Germinal center (tissue), 1 donor: Measurements from ENCODE around the gene PUSL1.

Source experiments
- DNase-seq: peaks from one replicate; pipeline ENCODE4 v3.0.0; 2012; ENCODE audit warnings: mixed read lengths, low spot score

PUSL1 gene, protein sequence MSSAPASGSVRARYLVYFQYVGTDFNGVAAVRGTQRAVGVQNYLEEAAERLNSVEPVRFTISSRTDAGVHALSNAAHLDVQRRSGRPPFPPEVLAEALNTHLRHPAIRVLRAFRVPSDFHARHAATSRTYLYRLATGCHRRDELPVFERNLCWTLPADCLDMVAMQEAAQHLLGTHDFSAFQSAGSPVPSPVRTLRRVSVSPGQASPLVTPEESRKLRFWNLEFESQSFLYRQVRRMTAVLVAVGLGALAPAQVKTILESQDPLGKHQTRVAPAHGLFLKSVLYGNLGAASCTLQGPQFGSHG

DNA sequence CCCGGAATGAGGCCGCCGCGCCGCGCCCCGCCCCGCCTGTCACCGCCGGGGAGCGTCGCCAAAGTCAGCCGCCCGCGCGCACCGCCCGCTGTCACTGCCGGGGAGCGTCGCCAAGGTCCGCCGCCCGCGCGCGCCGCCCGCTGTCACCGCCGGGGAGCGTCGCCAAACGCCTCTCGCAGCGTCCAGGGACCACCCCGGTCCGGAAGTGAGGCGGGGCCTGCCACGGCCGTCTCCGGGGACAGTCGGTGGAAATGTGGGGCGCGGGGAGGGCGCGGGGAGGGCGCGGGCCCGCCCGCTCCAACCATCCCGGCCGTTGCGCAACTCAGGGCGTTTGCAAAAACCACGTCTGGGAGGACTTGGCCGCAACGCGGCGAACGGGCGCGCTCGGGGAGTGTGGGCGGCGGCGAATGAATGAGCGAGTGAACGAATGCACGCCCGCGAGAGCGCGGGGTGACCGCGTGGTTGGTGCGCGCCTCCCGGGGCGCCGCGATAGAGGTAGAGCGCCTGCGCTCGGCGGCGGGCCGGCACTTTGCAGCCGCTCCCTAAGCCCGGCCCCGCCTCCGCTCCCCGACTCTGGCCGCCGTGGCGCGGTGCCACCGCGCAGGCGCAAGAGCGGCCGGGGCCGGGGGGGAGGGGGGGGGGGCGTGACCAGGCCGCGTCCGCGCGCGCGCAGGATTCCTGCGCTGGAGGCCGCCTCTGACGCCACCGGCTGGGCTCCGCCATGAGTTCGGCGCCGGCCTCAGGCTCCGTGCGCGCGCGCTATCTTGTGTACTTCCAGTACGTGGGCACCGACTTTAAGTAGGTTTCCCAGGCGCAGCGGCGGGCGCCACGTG lies at the start of gene PUSL1, which contains the start of gene ACAP3:
Gene PUSL1, plus strand, starts transcription at position 675 of the 833 bp plus-strand sequence. Its CDS starts 47 bp downstream, at position 722.
Gene ACAP3, minus strand, starts transcription at position 8 of the 833 bp plus-strand sequence. CDS start 115 bp downstream, outside the sequence.
- DNase-seq = peak; percentile 97

DNA sequence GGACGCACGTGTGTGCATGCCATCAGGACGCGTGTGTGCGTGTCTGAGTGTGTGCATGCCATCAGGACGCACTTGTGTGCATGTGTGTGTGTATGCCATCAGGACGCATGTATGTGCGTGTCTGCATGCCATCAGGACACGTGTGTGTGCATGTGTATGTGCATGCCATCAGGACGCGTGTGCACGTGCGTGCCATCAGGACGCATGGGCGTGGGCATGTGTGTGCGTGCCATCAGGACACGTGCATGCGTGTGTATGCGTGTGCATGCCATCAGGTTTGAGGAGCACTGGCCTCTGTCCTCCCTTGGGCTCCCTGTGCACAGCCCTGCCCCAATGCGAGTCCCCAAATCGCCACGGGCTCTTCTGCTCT lies 49.3 kb upstream of the PUSL1 start:
- DNase-seq = no peak

DNA sequence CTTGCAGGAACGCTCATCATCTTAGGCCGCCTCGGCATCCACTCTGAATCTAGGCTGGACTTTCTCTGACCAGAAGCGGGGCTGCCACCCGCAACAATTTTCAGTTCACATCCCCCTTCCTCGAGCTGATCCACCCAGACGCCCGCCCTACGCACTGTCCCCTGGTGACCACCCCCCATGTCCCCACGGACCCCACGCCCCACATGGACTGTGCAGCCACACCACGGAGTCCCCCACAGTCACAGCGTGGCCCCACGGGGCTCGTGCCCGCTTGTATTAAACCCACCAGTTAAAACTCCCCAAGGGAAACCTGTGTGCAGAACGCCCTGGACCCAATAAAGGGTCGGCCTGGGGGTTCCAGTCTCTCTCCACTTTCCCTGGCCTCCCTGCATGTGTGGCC lies 48.9 kb upstream of the PUSL1 start:
- no peak for DNase-seq

DNA sequence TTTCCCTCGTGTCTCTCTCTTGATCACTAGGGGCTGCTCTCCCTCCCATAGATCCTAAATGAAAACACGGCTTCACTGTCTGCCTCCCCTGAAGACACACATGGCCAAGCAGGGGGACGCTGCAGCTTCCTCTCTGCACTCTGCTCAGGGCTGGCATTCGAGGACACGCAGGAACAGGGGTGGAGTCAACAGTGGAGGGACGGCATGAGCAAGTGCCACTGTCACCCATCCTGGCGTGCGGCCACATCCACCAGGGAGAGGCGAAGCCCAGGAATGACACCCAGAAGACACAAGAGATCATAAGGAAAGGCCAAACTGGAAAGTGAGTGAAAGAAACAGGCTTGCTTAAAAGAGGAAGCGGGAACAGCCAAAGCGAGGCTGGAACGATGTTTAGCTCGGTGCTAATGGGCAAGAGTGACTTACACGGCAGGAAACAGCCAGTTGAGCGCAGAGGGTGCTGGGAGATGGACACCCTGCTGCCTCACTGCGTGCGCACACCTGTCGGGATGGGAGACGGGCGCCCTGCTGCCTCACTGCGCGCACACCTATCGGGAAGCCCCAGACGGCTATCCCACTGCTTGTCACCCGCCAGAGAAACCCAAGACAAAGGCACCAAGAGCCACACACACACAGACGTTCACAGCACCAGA lies 48.3 kb upstream of the PUSL1 start:
- no peak for DNase-seq

DNA sequence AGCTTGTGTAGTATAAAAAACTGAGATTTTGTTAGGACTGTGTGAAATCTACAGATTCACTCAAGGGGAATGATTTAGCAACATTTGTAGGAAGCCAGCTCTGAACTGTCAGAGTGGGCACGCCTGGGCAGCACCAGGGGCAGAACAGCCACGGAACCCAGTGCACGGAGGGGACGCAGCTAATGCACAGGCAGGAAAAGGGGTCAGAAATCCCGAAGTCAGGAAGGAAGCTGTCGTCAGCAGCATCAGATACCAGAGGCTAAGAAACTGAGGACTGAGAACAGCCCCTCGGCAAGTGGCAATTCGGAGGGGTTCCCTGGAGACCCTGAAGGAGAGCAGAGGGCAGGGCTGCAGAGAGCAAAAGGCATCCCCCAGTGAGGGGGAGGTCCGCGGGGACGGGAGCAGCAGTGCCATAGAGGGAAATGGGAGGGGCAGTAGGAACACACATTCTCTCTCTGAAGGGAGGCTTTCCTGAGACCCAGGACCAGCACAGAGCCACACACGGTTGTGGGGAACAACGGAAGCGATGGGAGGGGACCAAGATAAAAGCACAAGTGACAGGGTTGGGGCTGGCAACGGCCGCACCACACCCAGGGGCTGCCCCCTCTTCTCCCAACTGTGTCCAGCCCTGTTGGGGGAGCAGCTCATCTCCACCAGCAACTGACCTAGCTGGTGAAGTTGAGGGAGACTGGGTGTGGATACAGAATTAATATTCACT lies 47.4 kb upstream of the PUSL1 start:
- no peak for DNase-seq

DNA sequence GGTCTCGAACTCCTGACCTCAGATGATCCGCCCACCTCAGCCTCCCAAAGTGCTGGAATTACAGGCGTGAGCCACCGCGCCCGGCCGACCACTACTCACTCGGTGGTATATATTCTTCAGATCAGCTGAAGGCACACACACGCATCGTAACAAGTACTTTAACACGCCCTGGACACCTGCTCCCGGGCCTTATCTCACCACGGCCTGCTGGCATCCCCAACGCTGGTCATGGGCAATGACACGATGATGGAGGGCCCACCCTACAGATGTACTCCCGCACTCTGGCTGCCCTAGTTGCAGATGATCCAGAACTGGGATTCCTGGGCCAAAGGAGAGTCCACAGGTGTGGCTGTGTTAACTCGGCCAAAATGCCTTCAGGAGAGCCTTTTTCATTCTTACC lies 46.3 kb upstream of the PUSL1 start:
- DNase-seq = no peak

DNA sequence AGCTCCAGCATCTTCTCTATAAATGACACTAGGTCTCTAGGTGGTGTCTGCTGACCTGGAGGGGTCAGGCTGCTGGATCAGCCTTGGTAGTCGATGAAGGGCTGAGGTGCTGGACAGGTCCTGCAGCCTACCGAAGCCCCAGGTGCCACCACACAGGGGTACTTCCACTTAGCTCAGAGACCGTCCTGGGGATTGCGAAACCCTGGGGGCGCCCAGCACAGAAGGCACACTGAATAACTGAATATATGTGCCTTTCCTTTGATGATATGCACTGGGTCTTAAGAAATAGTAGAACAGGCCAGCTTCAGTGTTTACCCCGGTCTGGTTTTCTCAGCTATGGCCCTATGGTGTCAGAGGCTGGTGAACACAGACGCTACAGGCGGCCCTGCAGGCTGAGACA lies 45.6 kb upstream of the PUSL1 start:
- DNase-seq = no peak

DNA sequence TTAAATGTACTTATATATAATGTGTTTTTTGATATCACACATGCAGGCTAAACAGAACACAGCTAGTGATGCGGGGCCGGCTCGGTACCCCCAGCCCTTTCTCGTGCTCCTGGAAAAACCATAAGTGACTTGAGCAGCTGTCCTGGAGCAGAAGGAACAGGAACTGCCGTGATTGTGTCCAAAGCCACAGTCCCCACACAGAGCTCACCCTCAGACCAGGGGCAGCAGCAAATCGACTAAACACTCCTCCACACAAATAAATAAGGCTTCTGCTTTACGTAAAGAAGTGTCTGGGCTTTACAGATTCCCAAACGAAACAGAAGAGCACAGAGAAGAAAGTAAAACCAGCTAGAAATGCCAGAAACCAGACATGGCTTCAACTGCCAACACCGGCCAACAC lies 44.4 kb upstream of the PUSL1 start:
- DNase-seq = no peak

DNA sequence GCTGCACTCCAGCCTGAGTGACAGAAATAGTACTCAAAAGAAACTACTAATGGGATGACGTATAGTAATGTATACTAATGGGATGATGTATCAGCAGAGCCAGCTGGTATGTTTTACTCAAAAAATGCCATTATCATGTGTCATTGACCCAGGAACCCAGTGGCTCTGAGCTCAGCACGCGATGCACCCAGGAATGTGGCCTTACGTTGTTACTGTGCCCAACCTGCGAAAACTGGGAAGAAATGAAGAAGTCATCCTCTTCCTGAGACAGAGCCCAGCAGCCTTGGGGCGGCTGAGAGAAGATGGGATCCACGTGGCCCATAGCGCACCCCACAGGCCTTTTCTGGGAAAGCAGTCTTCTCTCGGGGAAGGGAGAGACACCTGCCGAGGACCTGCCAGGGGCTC lies 43.5 kb upstream of the PUSL1 start:
- DNase-seq = no peak

DNA sequence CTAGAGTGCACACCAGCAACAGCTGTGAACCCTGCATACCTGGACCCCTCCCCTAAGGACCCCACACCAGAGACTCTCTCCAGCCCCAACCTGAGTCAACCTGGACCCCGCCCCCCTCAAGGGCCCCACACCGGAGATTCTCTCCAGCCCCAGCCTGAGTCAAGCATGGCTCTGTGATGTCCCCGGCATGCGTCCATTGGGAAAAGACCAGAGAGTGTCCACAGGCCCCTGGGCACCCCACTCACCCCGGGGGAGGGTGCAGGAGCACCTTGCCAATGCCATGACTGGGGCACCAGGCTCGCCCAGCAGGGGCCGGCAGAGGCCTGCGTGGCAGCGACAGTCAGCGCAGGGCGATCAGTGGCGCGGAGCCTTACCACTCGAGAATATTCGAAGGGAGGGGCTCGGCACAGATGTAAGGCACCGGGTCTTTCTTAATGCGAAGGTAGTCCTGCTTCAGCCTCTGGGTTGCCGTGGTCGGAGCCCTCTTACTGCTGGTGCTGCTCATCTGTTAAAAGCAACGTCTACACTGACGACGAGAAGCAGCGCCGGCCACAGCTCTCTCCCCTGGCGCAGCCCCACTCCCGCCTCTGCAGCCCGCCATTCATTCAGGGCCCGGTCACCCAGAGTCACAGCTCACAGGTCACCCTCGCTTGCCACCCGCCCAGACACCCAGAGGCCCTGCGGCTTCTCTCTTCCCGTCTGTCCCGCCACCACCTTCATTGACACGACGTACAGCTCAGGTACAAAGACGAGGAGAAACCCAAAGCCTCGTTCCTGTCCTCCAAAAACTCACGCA lies 40.7 kb upstream of the PUSL1 start:
- DNase-seq = no peak

DNA sequence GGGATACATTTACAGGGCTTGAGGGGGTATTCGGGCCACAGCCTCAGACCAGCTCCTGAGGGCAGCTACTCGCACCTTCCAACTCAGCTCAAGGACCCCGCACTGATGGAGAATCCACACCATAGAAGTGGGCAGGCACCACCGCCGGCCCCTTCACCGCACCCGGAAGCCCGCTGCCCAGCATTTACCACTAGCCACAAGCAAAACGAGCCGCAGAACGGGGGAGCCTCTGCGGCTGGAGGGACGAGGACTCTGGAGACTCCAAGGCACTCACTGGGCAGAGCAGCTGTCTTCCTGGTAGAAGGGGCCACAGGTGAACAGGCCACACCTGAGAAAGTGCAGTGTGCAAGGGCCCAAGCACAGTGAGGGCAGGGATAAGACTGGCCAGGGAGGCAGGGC lies 40.1 kb upstream of the PUSL1 start:
- DNase-seq = no peak

DNA sequence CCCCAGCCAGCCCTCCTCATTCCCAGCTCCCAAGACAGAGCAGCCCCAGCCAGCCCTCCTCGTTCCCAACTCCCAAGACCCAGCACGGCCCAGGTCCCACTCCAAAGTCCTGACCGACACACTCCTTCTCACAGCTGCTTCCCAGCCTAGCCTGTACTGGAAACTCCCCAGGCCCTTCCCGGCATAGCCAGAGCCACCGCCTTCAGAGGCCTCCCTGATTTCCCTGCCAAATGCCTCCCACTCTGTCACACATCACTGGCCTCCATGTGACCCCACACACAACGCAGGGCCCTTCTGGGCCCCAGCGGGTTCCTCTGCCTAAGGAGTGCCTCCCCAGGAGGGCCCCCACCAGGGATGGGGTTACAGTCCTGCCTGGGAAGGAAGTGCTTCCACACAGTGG lies 37.6 kb upstream of the PUSL1 start:
- DNase-seq = no peak

DNA sequence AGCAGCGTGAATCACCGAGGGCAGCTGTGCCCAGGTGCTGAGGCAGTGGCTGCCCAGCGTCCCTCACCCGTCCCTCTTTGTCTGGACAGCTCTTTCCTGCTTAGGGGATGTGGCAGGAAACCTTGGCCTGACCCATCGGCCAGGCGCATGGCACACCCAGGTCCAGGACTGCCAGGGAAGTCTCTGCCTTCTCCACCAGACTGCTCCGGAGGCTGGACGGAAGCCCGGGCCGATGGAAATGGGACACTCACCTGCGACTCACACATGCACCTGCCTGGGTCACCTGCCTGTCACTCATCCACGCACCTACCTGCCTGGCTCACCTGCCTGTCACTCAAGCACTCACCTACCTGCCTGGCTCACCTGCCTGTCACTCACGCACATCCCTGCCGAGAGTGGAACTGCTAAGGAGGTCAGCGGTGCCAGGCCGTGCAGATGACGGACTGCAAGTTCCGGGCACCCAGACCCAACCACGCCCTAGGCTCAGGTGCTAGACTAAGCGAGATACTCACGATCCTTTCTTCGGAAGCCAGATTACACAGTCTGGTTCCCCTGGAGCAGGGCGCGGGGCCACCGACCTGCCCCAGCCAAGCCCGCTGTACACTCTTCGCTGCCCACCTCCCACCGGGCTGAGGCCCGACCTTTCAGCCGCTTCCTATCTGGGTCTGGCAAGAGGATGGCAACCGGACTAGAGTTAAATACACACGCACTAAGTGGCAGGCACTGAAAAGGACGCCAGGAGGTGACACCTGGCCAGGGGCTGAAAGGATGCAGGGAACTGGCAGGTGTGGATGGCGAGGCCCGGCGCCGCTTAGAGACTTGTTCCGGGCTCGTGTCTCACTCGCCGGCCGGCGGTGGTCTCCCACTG lies 35.8 kb upstream of the PUSL1 start:
- DNase-seq = no peak

DNA sequence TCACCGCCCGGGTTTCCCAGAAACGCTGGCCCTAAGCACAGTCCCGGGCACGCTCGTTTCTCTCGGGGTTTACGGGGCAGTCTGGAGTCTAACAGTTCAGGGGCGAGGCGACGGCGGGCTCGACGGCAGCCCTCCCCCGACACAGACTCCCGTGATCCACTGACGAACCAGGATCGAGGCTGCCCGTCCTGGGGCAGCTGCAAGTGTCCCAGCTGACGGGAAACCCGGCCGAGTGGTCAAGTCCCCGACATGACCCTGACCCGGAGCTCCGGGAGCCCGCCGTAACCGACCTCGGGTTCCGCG lies 35.2 kb upstream of the PUSL1 start:
- DNase-seq = no peak

DNA sequence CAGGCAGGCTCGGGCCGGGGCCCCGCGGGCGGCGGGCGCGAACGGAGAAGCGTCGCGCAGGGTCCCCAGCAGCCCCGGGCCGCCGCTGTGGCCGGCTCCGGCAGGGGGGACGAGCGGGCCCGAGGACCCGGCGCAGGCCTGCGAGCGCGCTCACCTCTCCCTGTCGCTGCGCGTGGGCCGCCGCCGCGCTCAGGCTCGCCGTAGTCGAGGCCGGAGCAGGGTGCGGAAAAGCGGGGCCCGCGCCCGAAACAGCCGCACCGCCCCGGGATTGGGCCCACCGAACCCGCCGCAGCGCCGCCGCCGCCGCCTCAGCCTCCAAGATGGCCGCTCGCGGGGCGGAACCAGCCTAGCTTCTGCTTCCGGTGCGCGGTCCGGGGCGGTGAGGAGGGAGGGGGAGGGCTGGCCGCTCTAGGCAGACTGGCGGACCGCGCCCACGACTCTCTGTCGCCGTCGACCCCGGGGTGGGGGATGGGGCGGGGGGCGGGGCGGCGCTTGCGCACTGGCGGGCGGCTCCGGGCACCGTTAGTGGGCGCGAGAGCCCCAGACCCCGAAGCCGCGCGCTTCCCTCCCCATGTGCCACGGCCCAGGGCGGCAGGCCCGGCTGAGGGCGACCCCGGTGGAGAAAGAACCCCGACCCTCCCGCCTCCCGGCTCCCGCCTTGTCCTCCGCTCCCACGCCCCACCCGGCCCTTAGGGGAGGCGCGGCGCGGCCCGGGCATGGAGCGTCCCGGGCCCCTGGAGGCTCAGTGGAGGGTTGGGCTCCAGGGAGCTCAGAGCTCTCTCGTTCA lies 34.7 kb upstream of the PUSL1 start, which contains the start of gene UBE2J2:
Gene UBE2J2, minus strand, starts transcription at position 343 of the 787 bp plus-strand sequence. CDS start 5,862 bp downstream, outside the sequence.
- peak; percentile 96 for DNase-seq

DNA sequence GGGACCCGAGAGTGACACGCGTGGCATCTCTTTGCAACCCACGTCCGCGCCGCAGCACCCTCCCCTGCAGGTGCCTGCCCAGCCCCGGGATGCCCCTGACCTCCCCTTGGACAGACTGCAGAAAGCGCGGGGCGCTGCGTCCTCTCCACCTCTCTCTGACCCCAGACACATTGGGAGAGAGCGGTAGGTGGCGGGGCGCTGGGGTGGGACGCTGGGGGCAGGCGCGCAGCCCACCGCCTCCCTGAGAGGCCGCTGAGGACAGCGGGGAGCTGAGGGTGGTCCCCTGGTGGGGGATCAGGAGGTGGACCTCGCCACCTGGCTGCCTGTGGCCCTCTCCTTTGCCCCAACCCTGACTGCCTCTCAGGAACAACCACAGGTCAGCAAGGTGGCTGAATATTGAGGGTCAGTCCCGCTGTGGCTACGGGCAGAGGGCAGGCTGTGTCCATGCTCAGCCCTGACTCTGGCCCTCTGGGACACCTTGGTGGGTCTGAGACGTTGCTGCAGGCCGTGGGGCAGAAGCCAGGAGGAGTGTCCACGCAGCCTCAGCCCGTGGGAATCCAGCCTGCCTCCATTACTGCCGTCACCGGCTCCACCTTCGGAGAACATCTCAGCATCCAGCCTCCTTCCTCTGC lies 34.0 kb upstream of the PUSL1 start:
- DNase-seq = no peak

DNA sequence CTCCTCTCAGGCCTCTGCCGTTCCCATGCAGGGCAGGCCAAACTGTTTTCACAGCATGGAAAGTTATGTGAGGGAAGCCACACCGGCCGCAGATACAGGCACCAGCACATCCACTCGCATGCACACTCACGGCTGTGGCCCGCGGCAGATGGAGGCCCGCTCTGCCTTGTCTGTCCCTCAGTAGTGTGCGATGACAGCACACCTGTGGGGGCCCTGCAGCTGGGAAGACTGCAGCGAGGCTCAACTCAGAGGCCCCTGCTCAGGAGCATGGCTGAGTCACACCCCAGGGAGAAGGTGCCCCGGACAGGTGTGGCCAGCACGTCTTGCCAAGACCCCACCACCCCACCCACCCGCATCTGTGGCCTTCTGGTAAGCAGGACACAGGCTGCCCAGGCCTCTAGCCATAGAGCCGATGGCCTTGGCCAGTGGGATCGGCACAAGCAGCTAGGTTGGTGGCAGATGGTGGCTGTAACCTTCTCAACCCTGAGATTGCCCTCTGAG lies 33.4 kb upstream of the PUSL1 start:
- no peak for DNase-seq

DNA sequence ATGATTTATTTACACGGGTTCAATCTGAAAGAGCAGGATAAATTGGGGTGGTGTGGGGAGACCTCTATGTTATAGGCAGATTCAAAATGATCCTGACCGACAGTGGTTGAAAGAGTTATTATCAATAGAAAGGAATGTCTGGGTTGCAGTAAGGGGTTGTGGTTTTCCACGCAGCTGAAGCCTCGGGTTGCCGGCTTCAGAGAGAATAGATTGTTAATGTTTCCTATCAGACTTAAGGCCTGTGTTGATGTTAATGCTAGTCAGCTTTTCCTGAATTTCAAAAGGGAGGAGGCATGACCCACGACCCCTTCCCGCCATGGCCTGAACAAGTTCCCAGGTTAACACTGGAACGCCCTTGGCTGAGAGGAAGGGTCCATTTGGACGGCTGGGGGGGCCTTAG lies 32.6 kb upstream of the PUSL1 start:
- no peak for DNase-seq

DNA sequence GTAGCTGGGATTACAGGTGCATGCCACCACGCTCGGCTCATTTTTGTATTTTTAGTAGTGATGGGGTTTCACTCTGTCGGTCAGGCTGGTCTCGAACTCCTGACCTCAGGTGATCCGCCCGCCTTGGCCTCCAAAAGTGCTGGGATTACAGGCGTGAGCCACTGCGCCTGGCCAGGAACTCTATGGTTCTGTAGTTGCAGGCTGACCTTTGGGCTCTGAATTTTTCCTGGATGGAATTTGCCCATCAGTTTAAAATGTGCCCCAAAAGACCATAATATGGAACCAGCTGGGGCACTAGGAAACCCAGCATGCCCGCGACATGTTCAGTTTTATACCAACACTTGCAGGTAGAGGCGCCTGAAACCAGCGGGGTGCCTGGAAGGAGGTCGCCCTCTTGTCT lies 29.8 kb upstream of the PUSL1 start:
- no peak for DNase-seq
